SU-DHL-6 (cell line): ENCODE results near the gene BMP7.

ENCODE experiments used
- CTCF ChIP-seq: fragments of 200-600 bp; sonication (generic); IDR thresholded peaks from one replicate; pipeline ENCODE4 v1.5.1; 2017; ENCODE audit warnings: antibody characterized with exemption, mild to moderate bottlenecking, low read length, moderate library complexity; ENCODE audit not compliant: insufficient read depth, poor library complexity, severe bottlenecking
- EZH2phosphoT487 ChIP-seq: fragments of 200-600 bp; sonication (generic), shearing (Covaris generic); conservative IDR thresholded peaks from 2 replicates; pipeline ENCODE4 v1.6.1; 2018; ENCODE audit warnings: mild to moderate bottlenecking, antibody characterized with exemption, low read length, moderate library complexity, mixed read lengths

- TF ChIP-seq CTCF (no peak), EZH2phosphoT487 (no peak)
Measured at GRCh38 chr20:57221916-57222630, 44.4 kb downstream of the BMP7 start.
